ENCODE data around the gene PLAAT4.
"Not testable (repeated sequence)": the region's sequence is repeated elsewhere in the genome, so short reads cannot be mapped to it uniquely, and the experiment has no call there.

PLAAT4 gene

DNA sequence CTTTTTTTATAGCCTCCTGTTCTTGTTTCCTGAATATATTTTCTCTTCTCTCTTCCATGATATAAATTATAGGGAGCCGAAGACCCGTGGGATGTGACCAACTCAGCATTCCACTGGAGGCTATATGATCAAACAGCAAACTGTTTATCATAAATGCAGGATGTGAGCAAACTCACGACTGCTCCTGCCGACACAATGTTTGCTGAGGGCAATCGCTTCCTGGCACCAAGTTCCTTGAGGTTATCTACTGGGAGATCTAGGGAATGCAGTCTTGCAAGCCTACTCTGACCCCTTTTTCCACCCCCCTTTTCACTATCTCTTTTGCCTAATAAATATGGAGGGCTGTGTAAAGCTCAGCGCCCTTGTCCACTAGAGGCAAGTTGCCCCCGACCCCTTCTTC lies 13.5 kb upstream of the PLAAT4 start:
- no peak for DNase-seq (ENCODE audit: low read depth in 1 of 2, low spot score in 1 of 2)
- no peak for TF ChIP-seq REST (IDR thresholded peaks at IDR 0.05; ENCODE audit: insufficient replicate concordance, low read depth)
- TF ChIP-seq GABPA (IDR thresholded peaks at IDR 0.05; ENCODE audit: low read depth), result no peak
- TF ChIP-seq, protein P1, sequence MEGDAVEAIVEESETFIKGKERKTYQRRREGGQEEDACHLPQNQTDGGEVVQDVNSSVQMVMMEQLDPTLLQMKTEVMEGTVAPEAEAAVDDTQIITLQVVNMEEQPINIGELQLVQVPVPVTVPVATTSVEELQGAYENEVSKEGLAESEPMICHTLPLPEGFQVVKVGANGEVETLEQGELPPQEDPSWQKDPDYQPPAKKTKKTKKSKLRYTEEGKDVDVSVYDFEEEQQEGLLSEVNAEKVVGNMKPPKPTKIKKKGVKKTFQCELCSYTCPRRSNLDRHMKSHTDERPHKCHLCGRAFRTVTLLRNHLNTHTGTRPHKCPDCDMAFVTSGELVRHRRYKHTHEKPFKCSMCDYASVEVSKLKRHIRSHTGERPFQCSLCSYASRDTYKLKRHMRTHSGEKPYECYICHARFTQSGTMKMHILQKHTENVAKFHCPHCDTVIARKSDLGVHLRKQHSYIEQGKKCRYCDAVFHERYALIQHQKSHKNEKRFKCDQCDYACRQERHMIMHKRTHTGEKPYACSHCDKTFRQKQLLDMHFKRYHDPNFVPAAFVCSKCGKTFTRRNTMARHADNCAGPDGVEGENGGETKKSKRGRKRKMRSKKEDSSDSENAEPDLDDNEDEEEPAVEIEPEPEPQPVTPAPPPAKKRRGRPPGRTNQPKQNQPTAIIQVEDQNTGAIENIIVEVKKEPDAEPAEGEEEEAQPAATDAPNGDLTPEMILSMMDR (IDR thresholded peaks at IDR 0.05; ENCODE audit: insufficient read depth, low read length), result no peak
- no peak for TF ChIP-seq SPI1 (IDR thresholded peaks at IDR 0.05; ENCODE audit: borderline replicate concordance, low read depth)
- no peak for TF ChIP-seq POLR2AphosphoS5 (IDR thresholded peaks at IDR 0.05; ENCODE audit: low read depth)
- no peak overlapping the region for H3K4me3 ChIP-seq (replicated peaks; ENCODE audit: insufficient read depth, low read length)
- H3K27me3 ChIP-seq (ENCODE audit: insufficient read depth, poor library complexity, severe bottlenecking), result no peaks in the 10 kb centered on the region
- no peak overlapping the region for H3K27ac ChIP-seq (replicated peaks)

DNA sequence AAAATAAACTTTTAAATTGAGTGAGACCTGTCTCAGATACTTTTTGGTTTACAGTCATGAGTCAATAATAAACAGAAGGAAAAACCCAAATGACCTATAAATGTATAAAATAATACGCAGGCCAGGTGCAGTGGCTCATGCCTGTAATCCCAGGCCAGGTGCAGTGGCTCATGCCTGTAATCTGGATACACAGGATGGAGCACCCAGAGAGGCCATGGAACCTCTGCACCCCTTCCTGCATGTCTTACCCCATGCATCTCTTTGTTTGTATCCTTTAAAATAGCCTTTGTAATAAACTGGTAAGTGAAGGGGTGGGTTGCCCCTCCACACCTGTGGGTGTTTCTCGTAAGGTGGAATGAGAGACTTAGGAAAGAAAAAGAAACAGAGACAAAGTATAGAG lies 8.9 kb upstream of the PLAAT4 start:
- H3K27ac ChIP-seq (replicated peaks), result no peak overlapping the region
- DNase-seq (ENCODE audit: low read depth in 1 of 2, low spot score in 1 of 2), result no peak
- no peaks in the 10 kb centered on the region for H3K27me3 ChIP-seq (ENCODE audit: insufficient read depth, poor library complexity, severe bottlenecking)
- H3K4me3 ChIP-seq (replicated peaks; ENCODE audit: insufficient read depth, low read length), result no peak overlapping the region
- TF ChIP-seq POLR2AphosphoS5 (IDR thresholded peaks at IDR 0.05; ENCODE audit: low read depth) (no peak), SPI1 (IDR thresholded peaks at IDR 0.05; ENCODE audit: borderline replicate concordance, low read depth) (no peak), GABPA (IDR thresholded peaks at IDR 0.05; ENCODE audit: low read depth) (no peak), REST (IDR thresholded peaks at IDR 0.05; ENCODE audit: insufficient replicate concordance, low read depth) (no peak)
- TF ChIP-seq, protein P1 (IDR thresholded peaks at IDR 0.05; ENCODE audit: insufficient read depth, low read length), result no peak

DNA sequence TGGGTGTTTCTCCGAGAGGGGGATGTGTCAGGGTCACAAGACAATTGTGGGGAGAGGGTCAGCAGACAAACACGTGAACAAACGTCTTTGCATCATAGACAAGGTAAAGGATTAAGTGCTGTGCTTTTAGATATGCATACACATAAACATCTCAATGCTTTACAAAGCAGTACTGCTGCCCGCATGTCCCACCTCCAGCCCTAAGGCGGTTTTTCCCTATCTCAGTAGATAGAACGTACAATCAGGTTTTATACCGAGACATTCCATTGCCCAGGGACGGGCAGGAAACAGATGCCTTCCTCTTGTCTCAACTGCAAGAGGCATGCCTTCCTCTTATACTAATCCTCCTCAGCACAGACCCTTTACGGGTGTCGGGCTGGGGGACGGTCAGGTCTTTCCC lies 8.5 kb upstream of the PLAAT4 start:
- not testable (repeated sequence) for H3K27me3 ChIP-seq (ENCODE audit: insufficient read depth, poor library complexity, severe bottlenecking); H3K4me3 ChIP-seq (replicated peaks; ENCODE audit: insufficient read depth, low read length); H3K27ac ChIP-seq (replicated peaks); DNase-seq (ENCODE audit: low read depth in 1 of 2, low spot score in 1 of 2)

- not testable (repeated sequence) for H3K27me3 ChIP-seq (ENCODE audit: insufficient read depth, poor library complexity, severe bottlenecking); H3K4me3 ChIP-seq (replicated peaks; ENCODE audit: insufficient read depth, low read length); H3K27ac ChIP-seq (replicated peaks); DNase-seq (ENCODE audit: low read depth in 1 of 2, low spot score in 1 of 2)
Observed at GRCh38 chr11:63528729-63529278, 7.8 kb upstream of the PLAAT4 start.

- not testable (repeated sequence) for H3K4me3 ChIP-seq (replicated peaks; ENCODE audit: insufficient read depth, low read length); H3K27ac ChIP-seq (replicated peaks)
Observed at GRCh38 chr11:63529373-63529772, 7.2 kb upstream of the PLAAT4 start.

More at GRCh38 chr11:63529373-63529772, 7.2 kb upstream of the PLAAT4 start:
- not testable (repeated sequence) for H3K27me3 ChIP-seq (ENCODE audit: insufficient read depth, poor library complexity, severe bottlenecking); DNase-seq (ENCODE audit: low read depth in 1 of 2, low spot score in 1 of 2)

Data from HL-60 (cell line).